HTR-8/SVneo (cell line): ENCODE data around the gene BCL6.

ENCODE experiments used
- DNase-seq: peaks from one replicate; pipeline ENCODE4 v3.0.0; 2011; ENCODE audit warnings: low spot score, mixed read lengths; ENCODE audit not compliant: insufficient read length
- FAIRE-seq: peaks from 2 replicates; lab custom pipeline; 2011; peaks lifted over from hg19 to GRCh38; lab: Jason Lieb, UNC

Gene BCL6

DNA sequence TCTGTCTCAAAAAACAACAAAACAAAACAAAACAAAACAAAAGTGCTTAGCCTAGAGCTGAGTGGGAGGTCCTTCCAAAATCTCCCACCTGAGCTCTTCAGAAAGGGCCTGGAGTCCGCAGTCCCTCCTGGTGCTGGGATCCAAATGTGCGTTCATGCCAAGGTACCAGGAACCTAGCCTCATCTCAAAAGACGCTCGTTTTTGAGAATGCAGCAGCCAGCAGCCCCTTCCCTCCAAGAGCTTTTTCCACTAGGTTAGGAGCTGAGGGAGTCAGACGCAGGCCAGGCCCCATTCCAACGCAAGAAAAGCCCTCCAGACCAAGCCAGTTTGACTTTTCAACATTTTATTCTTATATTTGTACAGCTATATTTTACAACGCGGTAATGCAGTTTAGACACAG, 24.2 kb downstream of the BCL6 start:
- FAIRE-seq = no peak
- no peak for DNase-seq

DNA sequence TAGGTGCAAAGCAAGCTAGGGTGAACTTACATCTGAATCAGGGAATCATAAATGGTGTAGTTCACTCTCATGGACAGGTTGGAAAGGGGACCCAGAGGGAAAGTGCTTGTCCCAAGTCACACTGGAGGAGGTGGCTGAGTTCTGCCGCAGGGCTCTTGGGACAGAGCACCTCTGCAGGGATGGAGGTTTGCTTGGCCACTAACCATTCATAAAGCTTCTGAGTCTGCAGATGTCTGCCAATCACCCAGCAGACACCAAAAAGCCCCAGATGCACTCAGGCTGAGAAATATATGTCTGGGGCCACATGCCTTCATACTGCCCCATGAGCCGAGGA, 25.0 kb downstream of the BCL6 start:
- FAIRE-seq = no peak
- DNase-seq = no peak

GRCh38 chr3:187719628-187720336, 25.5 kb downstream of the BCL6 start:
- DNase-seq (no peak), FAIRE-seq (no peak)

- DNase-seq (no peak), FAIRE-seq (no peak)
Measured at GRCh38 chr3:187718802-187719201, 26.5 kb downstream of the BCL6 start.

- no peak for FAIRE-seq
- DNase-seq = no peak
Measured at GRCh38 chr3:187717572-187717971, 27.7 kb downstream of the BCL6 start.

- peak; percentile 65 for DNase-seq
- FAIRE-seq = peak; percentile 38
Measured at GRCh38 chr3:187714404-187714979, 30.8 kb downstream of the BCL6 start.

- no peak for DNase-seq
- FAIRE-seq = no peak
Measured at GRCh38 chr3:187713504-187713903, 31.8 kb downstream of the BCL6 start.

- FAIRE-seq = no peak
- no peak for DNase-seq
Measured at GRCh38 chr3:187709155-187709554, 36.1 kb downstream of the BCL6 start.

DNA sequence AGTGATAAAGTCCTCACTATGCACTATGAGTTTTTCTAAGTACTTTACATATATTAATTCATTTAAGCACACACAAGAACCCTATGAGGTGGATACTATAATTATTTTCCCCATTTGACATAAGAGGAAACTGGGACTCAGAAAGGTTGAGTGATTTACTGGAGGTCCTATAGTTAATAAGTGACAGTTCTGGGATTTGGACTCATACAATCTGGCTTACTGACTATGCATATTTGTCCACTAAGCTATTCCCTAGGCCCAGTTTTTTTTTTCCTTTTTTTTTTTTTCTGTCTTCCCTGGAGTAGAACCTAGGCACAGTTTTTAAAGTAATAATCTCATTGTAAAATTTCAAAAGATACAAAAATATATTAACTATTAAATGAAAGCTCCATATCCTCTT, 36.6 kb downstream of the BCL6 start:
- DNase-seq (no peak), FAIRE-seq (no peak)

DNA sequence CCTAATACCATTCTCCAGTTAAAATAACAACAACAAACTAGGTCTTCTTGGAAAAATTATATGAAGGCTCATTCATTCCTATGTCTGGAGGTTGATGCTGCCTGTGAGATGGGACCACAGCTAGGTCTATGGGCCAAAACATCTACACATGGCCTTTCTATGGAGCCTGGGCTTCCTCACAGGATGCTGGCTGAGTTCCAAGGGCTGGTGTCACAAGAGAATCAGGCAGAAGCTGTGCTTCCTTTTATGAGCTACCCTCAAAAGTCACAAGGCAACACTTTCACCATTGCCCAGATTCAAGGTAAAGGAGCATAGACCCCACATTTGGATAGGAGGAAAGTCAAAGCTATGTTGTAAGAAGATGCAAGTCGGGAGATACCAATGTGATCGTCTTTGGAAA, 38.3 kb downstream of the BCL6 start:
- DNase-seq = no peak
- no peak for FAIRE-seq

- no peak for DNase-seq
- no peak for FAIRE-seq
Measured at GRCh38 chr3:187705164-187705563, 40.1 kb downstream of the BCL6 start.

DNA sequence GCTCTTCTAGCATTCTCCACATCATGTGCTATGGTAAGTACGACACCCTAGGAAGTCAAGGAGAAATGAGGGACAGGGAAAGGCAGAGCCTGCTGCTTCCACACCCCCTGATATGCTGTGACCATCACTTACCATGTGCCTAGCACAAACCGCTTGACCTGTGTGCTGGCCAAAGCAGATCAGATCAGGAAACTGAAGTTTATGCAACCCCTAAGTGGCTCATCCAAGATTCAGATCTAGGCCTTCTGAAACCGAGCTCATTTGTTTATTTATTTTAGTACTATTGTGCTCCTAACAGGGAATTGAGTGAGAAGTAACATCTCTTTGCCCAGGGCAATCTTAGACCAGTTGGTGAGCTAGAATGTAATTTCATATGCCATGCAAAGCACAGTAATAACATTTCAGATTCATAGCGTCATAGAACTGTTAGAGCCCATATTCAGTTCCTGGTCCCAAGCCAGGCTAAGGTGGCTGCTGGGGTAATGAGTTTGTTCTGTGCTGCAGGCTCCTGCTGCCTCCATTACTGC, 42.7 kb downstream of the BCL6 start, which contains the start of gene RTP2:
Gene RTP2 (minus strand): TSS at position 51 of the 527 bp plus-strand sequence. CDS start 429 bp downstream, outside the sequence.
- DNase-seq = no peak
- no peak for FAIRE-seq

DNA sequence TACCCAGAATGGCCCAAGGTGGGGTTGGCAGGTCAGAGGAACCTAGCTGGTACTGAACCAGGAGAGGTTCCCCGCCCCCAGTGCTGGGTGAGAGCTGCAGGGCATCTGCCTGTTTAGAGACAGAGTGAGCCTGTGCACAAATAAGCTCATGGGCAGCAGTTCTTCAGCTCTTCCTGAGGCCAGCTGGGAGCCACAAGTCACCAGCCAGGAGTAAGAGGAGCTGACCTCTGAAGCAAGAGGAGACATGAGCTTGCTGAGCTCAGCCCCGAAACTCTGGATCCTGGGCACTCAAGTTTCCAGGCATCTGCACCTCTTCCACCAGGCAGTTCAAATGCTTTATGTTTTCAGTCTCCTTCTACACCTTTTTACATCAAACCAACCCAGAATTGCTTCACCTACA, 45.0 kb downstream of the BCL6 start:
- FAIRE-seq (no peak), DNase-seq (no peak)

- FAIRE-seq = no peak
- DNase-seq = no peak
Measured at GRCh38 chr3:187698499-187699399, 46.5 kb downstream of the BCL6 start.

DNA sequence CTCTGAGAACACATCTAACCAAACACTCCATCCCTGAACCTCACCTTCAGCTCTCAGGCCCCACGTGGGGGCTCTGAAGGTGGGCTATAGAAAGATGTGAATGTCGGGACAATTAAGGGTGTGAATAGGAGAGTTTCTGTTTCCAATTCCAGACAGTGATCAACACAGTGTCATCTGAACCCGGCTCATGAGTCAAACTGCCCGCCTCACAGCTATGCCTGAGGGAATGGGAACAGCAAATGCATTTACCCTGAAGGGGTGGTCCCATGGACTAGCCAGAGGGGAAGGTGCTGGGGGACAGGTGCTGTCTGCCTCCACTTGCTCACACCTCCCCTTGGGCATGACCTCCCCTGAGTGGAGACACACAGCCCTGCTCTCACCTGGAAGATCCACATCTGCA, 49.2 kb downstream of the BCL6 start:
- no peak for FAIRE-seq
- no peak for DNase-seq

DNA sequence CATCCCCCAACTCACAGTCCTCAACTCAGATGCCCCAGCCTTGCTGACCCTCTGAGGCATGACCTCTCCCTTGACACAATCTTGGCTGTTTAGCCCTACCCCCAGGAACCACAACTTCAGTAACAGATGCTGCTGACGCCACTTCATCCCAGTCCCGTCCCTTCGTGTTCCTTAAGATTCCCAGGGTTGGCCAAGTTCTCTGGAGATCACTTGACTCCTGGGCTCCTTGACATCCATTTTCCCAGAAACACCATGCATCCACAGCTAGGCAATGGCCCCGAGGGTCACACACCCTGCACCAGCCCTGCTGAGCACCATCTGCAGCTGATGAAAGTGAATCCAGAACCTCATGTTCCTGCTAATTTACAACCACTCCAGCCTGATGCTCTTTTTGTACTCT, 49.8 kb downstream of the BCL6 start:
- FAIRE-seq = no peak

GRCh38 chr3:187694801-187695200, 50.5 kb downstream of the BCL6 start:
- no peak for DNase-seq
- no peak for FAIRE-seq

More for the DNA sequence above, 49.8 kb downstream of the BCL6 start:
- DNase-seq = no peak

GRCh38 chr3:187693431-187693830, 51.8 kb downstream of the BCL6 start:
- no peak for DNase-seq

GRCh38 chr3:187689984-187690383, 55.3 kb downstream of the BCL6 start:
- DNase-seq (no peak), FAIRE-seq (no peak)

More at GRCh38 chr3:187693431-187693830, 51.8 kb downstream of the BCL6 start:
- no peak for FAIRE-seq

- no peak for DNase-seq
- FAIRE-seq = no peak
Measured at GRCh38 chr3:187686621-187687273, 58.5 kb downstream of the BCL6 start.
